Keratinocyte (primary cell): ENCODE data around the gene CHCHD6. TPM values are rescaled to one million over a fixed set of nuclear protein-coding genes. Genes with fewer than 3 reads are reported as not detected.

Experiments
- DNase-seq: peaks from one replicate; pipeline ENCODE4 v3.0.0-alpha.2; 2011; ENCODE audit warnings: low read depth, missing footprints, low spot score
- FAIRE-seq: peaks from 2 replicates; lab custom pipeline; 2011; peaks lifted over from hg19 to GRCh38; lab: Jason Lieb, UNC
- H2AFZ ChIP-seq: 2 replicates; pipeline ENCODE4 v1.6.0; 2012; ENCODE audit warnings: low read length, control low read depth, inconsistent platforms; ENCODE audit not compliant: control insufficient read depth
- H3K27ac ChIP-seq: 2 replicates; pipeline ENCODE4 v1.5.1; 2011; ENCODE audit warnings: low read length; ENCODE audit not compliant: control insufficient read depth, insufficient read depth
- H3K27me3 ChIP-seq: 3 replicates; pipeline ENCODE4 v1.6.0; 2011; ENCODE audit warnings: low read length; ENCODE audit not compliant: control insufficient read depth, insufficient read depth; ENCODE audit errors: extremely low read depth
- H3K36me3 ChIP-seq, 2 experiments: 2 replicates in 1 of 2; 3 replicates in 1 of 2; pipeline ENCODE4 v1.5.1; 2011; ENCODE audit warnings: low read length in 2 of 2, mild to moderate bottlenecking in 1 of 2; ENCODE audit not compliant: control insufficient read depth in 2 of 2, insufficient read depth in 2 of 2; ENCODE audit errors: extremely low read depth in 1 of 2
- H3K4me1 ChIP-seq: 3 replicates; pipeline ENCODE4 v1.5.1; 2011; ENCODE audit warnings: low read length; ENCODE audit not compliant: control insufficient read depth, insufficient read depth; ENCODE audit errors: extremely low read depth
- H3K4me2 ChIP-seq: 3 replicates; pipeline ENCODE4 v1.6.0; 2011; ENCODE audit warnings: low read depth, low read length; ENCODE audit not compliant: control insufficient read depth, insufficient read depth; ENCODE audit errors: extremely low read depth
- H3K4me3 ChIP-seq, 3 experiments: fragments of 200-600 bp in 1 of 3; sonication (generic) in 1 of 3; 2 replicates in 2 of 3; 3 replicates in 1 of 3; pipeline ENCODE4 v1.5.1; 2011 to 2016; ENCODE audit warnings: low read length in 3 of 3, mild to moderate bottlenecking in 3 of 3, control low read depth in 2 of 3, inconsistent platforms in 1 of 3, low read depth in 1 of 3, mixed read lengths in 1 of 3, mixed run types in 1 of 3, moderate library complexity in 1 of 3; ENCODE audit not compliant: control insufficient read depth in 2 of 3, insufficient read depth in 2 of 3; ENCODE audit errors: extremely low read depth in 1 of 3
- H3K79me2 ChIP-seq: 2 replicates; pipeline ENCODE4 v1.6.0; 2012; ENCODE audit warnings: low read length; ENCODE audit not compliant: control insufficient read depth, insufficient read depth
- H3K9ac ChIP-seq: 3 replicates; pipeline ENCODE4 v1.6.0; 2011; ENCODE audit warnings: low read length; ENCODE audit not compliant: control insufficient read depth, insufficient read depth; ENCODE audit errors: extremely low read depth
- H3K9me1 ChIP-seq: 3 replicates; pipeline ENCODE4 v1.6.0; 2011; ENCODE audit warnings: low read length; ENCODE audit not compliant: control insufficient read depth, insufficient read depth; ENCODE audit errors: extremely low read depth
- H3K9me3 ChIP-seq: 2 replicates; pipeline ENCODE4 v1.5.1; 2012; ENCODE audit warnings: low read depth, low read length; ENCODE audit not compliant: control insufficient read depth
- H4K20me1 ChIP-seq: 3 replicates; pipeline ENCODE4 v1.6.0; 2011; ENCODE audit warnings: low read length; ENCODE audit not compliant: control insufficient read depth, insufficient read depth; ENCODE audit errors: extremely low read depth
- EZH2 ChIP-seq: IDR thresholded peaks from one replicate; pipeline ENCODE4 v1.6.1; 2012; ENCODE audit warnings: inconsistent platforms, mild to moderate bottlenecking, low read length, moderate library complexity
- dilution Hi-C: fragments of 300-500 bp; cut with MboI; formaldehyde crosslinking; loops from one replicate; pipeline ENCODE4 v1.7.0; 2020; ENCODE audit warnings: low sequenced_read_pairs; ENCODE audit not compliant: extremely low pct_ligation_motif_present
- polyA plus RNA-seq, 5 experiments: library from polyadenylated mRNA; depleted of rRNA in 3 of 5; stranded (reverse) in 3 of 5; stranded (forward) in 1 of 5; unstranded in 1 of 5; fragments of >200 nt; gene quantifications; 1 replicate in 1 of 5; 2 replicates in 3 of 5; 3 replicates in 1 of 5; pipeline versions ENCODE4 v1.2.1 to v1.2.3, GENCODE V29; 2011 to 2012; ENCODE audit warnings: missing spikeins in 2 of 5, low read depth in 1 of 5, low replicate concordance in 1 of 5
- TF ChIP-seq, protein P1 (sequence below), 3 experiments: IDR thresholded peaks in 1 of 3; conservative IDR thresholded peaks in 1 of 3; optimal IDR thresholded peaks in 1 of 3; 2 replicates in 2 of 3; 3 replicates in 1 of 3; pipeline versions ENCODE3 to v1.5.1; 2011; ENCODE audit warnings: low read length in 3 of 3, mild to moderate bottlenecking in 3 of 3, moderate library complexity in 2 of 3, control low read depth in 1 of 3, inconsistent platforms in 1 of 3; ENCODE audit not compliant: insufficient read depth in 2 of 3; ENCODE audit errors: extremely low read depth in 1 of 3

The CHCHD6 gene
- polyA plus RNA-seq, 1 donor (not counting 4 experiments of a cell fraction or from before 2014, with no cell fraction given) = 21.7 TPM

DNA sequence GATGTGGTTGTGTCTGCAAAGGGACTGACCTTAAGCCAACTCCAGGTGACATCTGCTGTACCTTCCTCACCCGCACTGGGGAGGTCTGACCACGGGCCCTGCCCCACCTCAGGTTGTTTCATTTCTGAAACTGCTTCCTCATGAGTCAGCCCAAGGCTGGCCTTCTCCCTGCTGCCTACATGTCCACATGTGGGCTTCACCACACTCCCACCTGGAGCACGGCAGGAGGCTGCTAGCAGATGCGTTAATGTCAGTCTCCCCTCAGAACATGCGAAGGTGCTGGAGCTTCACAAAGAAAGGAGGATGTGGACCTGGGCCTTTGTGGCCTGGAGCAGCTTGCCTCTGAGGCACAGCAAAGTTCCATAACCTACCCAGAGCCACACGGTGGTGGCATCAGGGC, 209.5 kb downstream of the CHCHD6 start:
- Histone ChIP-seq H3K4me1 (peaks cover 38% of the 10 kb centered on the region), H3K4me2 (no peak overlapping the region), H2AFZ (no peak overlapping the region), H3K9me3 (no peaks in the 10 kb centered on the region), H3K9me1 (no peaks in the 10 kb centered on the region), H3K36me3 (peaks cover 0 to 4% of the 10 kb centered on the region in 2 experiments), H3K79me2 (no peaks in the 10 kb centered on the region), H3K27me3 (no peaks in the 10 kb centered on the region), H4K20me1 (no peaks in the 10 kb centered on the region), H3K27ac (no peak overlapping the region), H3K4me3 (no peak overlapping the region), H3K9ac (no peak overlapping the region)
- TF ChIP-seq, protein P1, sequence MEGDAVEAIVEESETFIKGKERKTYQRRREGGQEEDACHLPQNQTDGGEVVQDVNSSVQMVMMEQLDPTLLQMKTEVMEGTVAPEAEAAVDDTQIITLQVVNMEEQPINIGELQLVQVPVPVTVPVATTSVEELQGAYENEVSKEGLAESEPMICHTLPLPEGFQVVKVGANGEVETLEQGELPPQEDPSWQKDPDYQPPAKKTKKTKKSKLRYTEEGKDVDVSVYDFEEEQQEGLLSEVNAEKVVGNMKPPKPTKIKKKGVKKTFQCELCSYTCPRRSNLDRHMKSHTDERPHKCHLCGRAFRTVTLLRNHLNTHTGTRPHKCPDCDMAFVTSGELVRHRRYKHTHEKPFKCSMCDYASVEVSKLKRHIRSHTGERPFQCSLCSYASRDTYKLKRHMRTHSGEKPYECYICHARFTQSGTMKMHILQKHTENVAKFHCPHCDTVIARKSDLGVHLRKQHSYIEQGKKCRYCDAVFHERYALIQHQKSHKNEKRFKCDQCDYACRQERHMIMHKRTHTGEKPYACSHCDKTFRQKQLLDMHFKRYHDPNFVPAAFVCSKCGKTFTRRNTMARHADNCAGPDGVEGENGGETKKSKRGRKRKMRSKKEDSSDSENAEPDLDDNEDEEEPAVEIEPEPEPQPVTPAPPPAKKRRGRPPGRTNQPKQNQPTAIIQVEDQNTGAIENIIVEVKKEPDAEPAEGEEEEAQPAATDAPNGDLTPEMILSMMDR (optimal IDR thresholded peaks at IDR 0.05 in 1 of 3, IDR thresholded peaks at IDR 0.05 in 1 of 3, conservative IDR thresholded peaks at IDR 0.05 in 1 of 3; ENCODE audit: extremely low read depth in 1 of 3, insufficient read depth in 2 of 3, low read length in 3 of 3) = no peak
- no peak for TF ChIP-seq EZH2
- DNase-seq (no peak), FAIRE-seq (no peak)
- dilution Hi-C loops = no loop called here

- Histone ChIP-seq H3K36me3 (peaks cover 0 to 4% of the 10 kb centered on the region in 2 experiments), H3K27ac (no peak overlapping the region), H3K9ac (no peak overlapping the region), H3K9me1 (no peaks in the 10 kb centered on the region), H3K4me1 (peaks cover 38% of the 10 kb centered on the region), H4K20me1 (no peaks in the 10 kb centered on the region), H3K4me2 (no peak overlapping the region), H3K4me3 (no peak overlapping the region), H3K9me3 (no peaks in the 10 kb centered on the region), H2AFZ (no peak overlapping the region), H3K79me2 (no peaks in the 10 kb centered on the region), H3K27me3 (no peaks in the 10 kb centered on the region)
- TF ChIP-seq, protein P1 (optimal IDR thresholded peaks at IDR 0.05 in 1 of 3, IDR thresholded peaks at IDR 0.05 in 1 of 3, conservative IDR thresholded peaks at IDR 0.05 in 1 of 3; ENCODE audit: extremely low read depth in 1 of 3, insufficient read depth in 2 of 3, low read length in 3 of 3) = no peak
- TF ChIP-seq EZH2 = no peak
- dilution Hi-C loops = no loop called here
- DNase-seq = no peak
- no peak for FAIRE-seq
These were observed 210.2 kb downstream of the CHCHD6 start for GRCh38 chr3:126914226-126914625.
